IMR-90 (cell line): ENCODE data around the gene JMJD6. TPM values are rescaled to one million over a fixed set of nuclear protein-coding genes. Genes with fewer than 3 reads are reported as not detected.

Experiments
- ATAC-seq: fragments of 200-7000 bp; cut with Tn5 transposase; 2 replicates; pipeline ENCODE4 v1.9.1; 2020; ENCODE audit warnings: low read depth, mild to moderate bottlenecking, moderate library complexity
- BruUV-seq: library from RNA; stranded (reverse); fragments of 400-500 nt; replicated peaks from 2 replicates; lab custom pipeline; 2021; lab: Mats Ljungman, UMichigan
- CTCF ChIA-PET: fragments of 300-600 bp; formaldehyde crosslinking; extraction: SDS; loops from one replicate; lab custom pipeline; 2021; ENCODE audit warnings: antibody characterized with exemption; lab: Yijun Ruan, JAX
- POLR2A ChIA-PET: fragments of 300-600 bp; sonication (Branson Sonifier 250); formaldehyde crosslinking; loops from one replicate; lab custom pipeline; 2022; ENCODE audit warnings: antibody characterized with exemption; ENCODE audit not compliant: unreplicated experiment; lab: Charles Lee
- DNase-seq: peaks from one replicate; pipeline ENCODE4 v3.0.0; 2013
- H2AFZ ChIP-seq: replicated peaks from 2 replicates; pipeline ENCODE3; 2013; ENCODE audit warnings: low read length, mild to moderate bottlenecking; ENCODE audit not compliant: poor library complexity
- H2AK5ac ChIP-seq: 2 replicates; pipeline ENCODE4 v1.6.1; 2013; ENCODE audit warnings: low read depth, low read length, inconsistent platforms
- H2AK9ac ChIP-seq: replicated peaks from 2 replicates; pipeline ENCODE3; 2013; ENCODE audit warnings: mild to moderate bottlenecking, low read depth, low read length, moderate library complexity; ENCODE audit not compliant: poor library complexity
- H2BK120ac ChIP-seq: 2 replicates; pipeline ENCODE4 v1.6.1; 2013; ENCODE audit warnings: low read depth, low read length, inconsistent platforms
- H2BK15ac ChIP-seq: 3 replicates; pipeline ENCODE4 v1.6.1; 2013; ENCODE audit warnings: low read depth, low read length, inconsistent platforms
- H2BK20ac ChIP-seq: 2 replicates; pipeline ENCODE4 v1.6.1; 2013; ENCODE audit warnings: low read depth, mild to moderate bottlenecking, inconsistent platforms, low read length, moderate library complexity
- H2BK5ac ChIP-seq: 2 replicates; pipeline ENCODE4 v1.6.1; 2013; ENCODE audit warnings: mild to moderate bottlenecking, low read depth, low read length, inconsistent platforms; ENCODE audit not compliant: poor library complexity, severe bottlenecking
- H3K14ac ChIP-seq: replicated peaks from 2 replicates; pipeline ENCODE4 v1.6.1; 2013; ENCODE audit warnings: low read depth, low read length, inconsistent platforms
- H3K18ac ChIP-seq: 2 replicates; pipeline ENCODE4 v1.6.1; 2013; ENCODE audit warnings: low read depth, low read length, control low read depth
- H3K23ac ChIP-seq: 2 replicates; pipeline ENCODE4 v1.6.1; 2013; ENCODE audit warnings: low read depth, low read length, inconsistent platforms
- H3K27ac ChIP-seq: 2 replicates; pipeline ENCODE4 v1.5.1; 2013; ENCODE audit warnings: mild to moderate bottlenecking, control low read depth, low read length; ENCODE audit not compliant: insufficient read depth
- H3K27me3 ChIP-seq: 2 replicates; pipeline ENCODE4 v1.6.1; 2013; ENCODE audit warnings: low read length; ENCODE audit not compliant: control insufficient read depth, insufficient read depth
- H3K36me3 ChIP-seq: 2 replicates; pipeline ENCODE4 v1.6.1; 2013; ENCODE audit warnings: low read length, mixed read lengths; ENCODE audit not compliant: control insufficient read depth, insufficient read depth
- H3K4ac ChIP-seq: 2 replicates; pipeline ENCODE4 v1.6.1; 2013; ENCODE audit warnings: low read depth, low read length, inconsistent platforms
- H3K4me1 ChIP-seq: 2 replicates; pipeline ENCODE4 v1.6.1; 2013; ENCODE audit warnings: low read length, mixed read lengths; ENCODE audit not compliant: control insufficient read depth, insufficient read depth
- H3K4me2 ChIP-seq: 2 replicates; pipeline ENCODE4 v1.6.1; 2013; ENCODE audit warnings: low read depth, mild to moderate bottlenecking, control low read depth, low read length, moderate library complexity
- H3K4me3 ChIP-seq: 2 replicates; pipeline ENCODE4 v1.5.1; 2013; ENCODE audit warnings: low read depth, mild to moderate bottlenecking, control low read depth, low read length, moderate library complexity; ENCODE audit not compliant: insufficient read depth
- H3K56ac ChIP-seq: 2 replicates; pipeline ENCODE4 v1.6.1; 2013; ENCODE audit warnings: low read length, inconsistent platforms; ENCODE audit not compliant: insufficient read depth; ENCODE audit errors: extremely low read depth
- H3K79me1 ChIP-seq, 2 experiments: 2 replicates each; pipeline ENCODE4 v1.6.1; 2013; ENCODE audit warnings: low read length in 2 of 2, inconsistent platforms in 1 of 2, low read depth in 1 of 2
- H3K9ac ChIP-seq: 2 replicates; pipeline ENCODE4 v1.6.1; 2013; ENCODE audit warnings: low read depth, low read length, control low read depth
- H3K9me1 ChIP-seq: 2 replicates; pipeline ENCODE4 v1.6.1; 2013; ENCODE audit warnings: low read length, inconsistent platforms; ENCODE audit not compliant: insufficient read depth
- H3K9me3 ChIP-seq: 2 replicates; pipeline ENCODE4 v1.6.1; 2013; ENCODE audit warnings: low read length; ENCODE audit not compliant: control insufficient read depth, insufficient read depth
- H4K20me1 ChIP-seq: 2 replicates; pipeline ENCODE4 v1.6.1; 2013; ENCODE audit warnings: low read length, inconsistent platforms; ENCODE audit not compliant: insufficient read depth
- H4K5ac ChIP-seq: 2 replicates; pipeline ENCODE4 v1.6.1; 2013; ENCODE audit warnings: mild to moderate bottlenecking, low read depth, low read length, control low read depth
- H4K8ac ChIP-seq, 2 experiments: 2 replicates each; pipeline ENCODE4 v1.6.1; 2013; ENCODE audit warnings: low read depth in 2 of 2, low read length in 2 of 2, control low read depth in 1 of 2, inconsistent platforms in 1 of 2
- H4K91ac ChIP-seq: 2 replicates; pipeline ENCODE4 v1.6.1; 2013; ENCODE audit warnings: low read depth, low read length, inconsistent platforms; ENCODE audit not compliant: insufficient read depth
- BHLHE40 ChIP-seq: fragments of 150-350 bp; IDR thresholded peaks from 2 replicates; pipeline ENCODE4 v1.6.1; 2016; ENCODE audit warnings: mild to moderate bottlenecking, low read depth, low read length
- CEBPB ChIP-seq: IDR thresholded peaks from 2 replicates; pipeline ENCODE4 v1.6.1; 2012; ENCODE audit warnings: low read depth, low read length, improper control_type of control experiment
- CHD1 ChIP-seq: IDR thresholded peaks from 2 replicates; pipeline ENCODE4 v1.6.1; 2012; ENCODE audit warnings: low read depth, low read length, improper control_type of control experiment
- CTCF ChIP-seq: conservative IDR thresholded peaks from 2 replicates; pipeline ENCODE4 v1.5.1; 2012; ENCODE audit warnings: mild to moderate bottlenecking, low read depth, low read length, improper control_type of control experiment
- MXI1 ChIP-seq: IDR thresholded peaks from 2 replicates; pipeline ENCODE4 v1.6.1; 2012; ENCODE audit warnings: low read depth, mild to moderate bottlenecking, low read length, moderate library complexity, borderline replicate concordance
- NFE2L2 ChIP-seq: fragments of 150-350 bp; IDR thresholded peaks from 2 replicates; pipeline ENCODE4 v1.6.1; 2016; ENCODE audit warnings: low read depth, mild to moderate bottlenecking, low read length
- POLR2A ChIP-seq: IDR thresholded peaks from 2 replicates; pipeline ENCODE4 v1.6.1; 2012; ENCODE audit warnings: mild to moderate bottlenecking, low read depth, low read length
- RAD21 ChIP-seq: IDR thresholded peaks from 2 replicates; pipeline ENCODE4 v1.6.1; 2012; ENCODE audit warnings: low read length, improper control_type of control experiment
- RCOR1 ChIP-seq: IDR thresholded peaks from 2 replicates; pipeline ENCODE4 v1.6.1; 2012; ENCODE audit warnings: mild to moderate bottlenecking, low read length, improper control_type of control experiment; ENCODE audit not compliant: insufficient replicate concordance
- RFX5 ChIP-seq: IDR thresholded peaks from 2 replicates; pipeline ENCODE4 v1.8.0; 2012; ENCODE audit warnings: low read depth, mild to moderate bottlenecking, low read length, moderate library complexity
- SMC3 ChIP-seq: fragments of 150-350 bp; IDR thresholded peaks from 2 replicates; pipeline ENCODE4 v1.6.1; 2016; ENCODE audit warnings: low read depth, mild to moderate bottlenecking, antibody characterized with exemption, low read length, moderate library complexity
- USF2 ChIP-seq: fragments of 150-350 bp; IDR thresholded peaks from 2 replicates; pipeline ENCODE4 v1.6.1; 2017; ENCODE audit warnings: mild to moderate bottlenecking, antibody characterized with exemption, low read length, low read depth
- WGBS, 2 experiments: methylation state at CpG; one replicate each; pipeline versions ENCODE4 v1.1.5 to v1.1.7; 2013; ENCODE audit warnings: missing lambda C conversion rate in 2 of 2; ENCODE audit not compliant: insufficient read length in 1 of 2; ENCODE audit errors: extremely low coverage in 2 of 2; 5-methylcytosine and 5-hydroxymethylcytosine counted together
- dilution Hi-C: fragments of 300-500 bp; cut with HindIII; formaldehyde crosslinking; loops from one replicate; pipeline ENCODE4 v1.14.3; 2018; ENCODE audit warnings: low sequenced_read_pairs; ENCODE audit not compliant: unreplicated experiment
- in situ Hi-C: fragments of 300-500 bp; cut with MboI; formaldehyde crosslinking; loops from 3 replicates; pipeline ENCODE4 v1.14.3; 2019; ENCODE audit warnings: low sequenced_read_pairs, inconsistent platforms, mixed read lengths
- intact Hi-C: fragments of 100-400 bp; cut with micrococcal nuclease; formaldehyde crosslinking; loops from 2 replicates; pipeline ENCODE4 v1.10.0; 2022
- polyA plus RNA-seq, 3 experiments: library from polyadenylated mRNA; depleted of rRNA; stranded (reverse); fragments of >200 nt; gene quantifications; 2 replicates each; pipeline ENCODE4 v1.2.3, GENCODE V29; 2012; ENCODE audit warnings: low replicate concordance in 1 of 3
- total RNA-seq: library from RNA; depleted of rRNA; stranded (reverse); fragments of >200 nt; gene quantifications from 2 replicates; pipeline ENCODE4 v1.2.3, GENCODE V29; 2012

The JMJD6 gene
- total and polyA plus RNA-seq, 2 of the 4 experiments (the other 2 are of a cell fraction), result 24.4 to 33.7 TPM

GRCh38 chr17:76726231-76726775, at the start of gene JMJD6 (continued):
- TF ChIP-seq CTCF (no peak), RAD21 (no peak), CEBPB (peak; percentile 88), SMC3 (no peak)

- Histone ChIP-seq H3K4me2 (no peak overlapping the region), H3K9ac (no peak overlapping the region), H3K27ac (no peak overlapping the region), H3K36me3 (peaks cover 25% of the 10 kb centered on the region), H3K27me3 (no peaks in the 10 kb centered on the region), H4K91ac (no peak overlapping the region), H3K79me1 (no peaks in the 10 kb centered on the region), H2BK5ac (no peak overlapping the region), H2AK5ac (no peak overlapping the region), H2AK9ac (no peak overlapping the region), H3K56ac (no peak overlapping the region), H3K23ac (no peak overlapping the region), H3K14ac (no peak overlapping the region), H4K8ac (no peak overlapping the region), H3K18ac (no peak overlapping the region), H2BK15ac (no peak overlapping the region), H4K5ac (no peak overlapping the region), H2BK20ac (no peak overlapping the region), H2BK120ac (no peak overlapping the region), H4K20me1 (no peaks in the 10 kb centered on the region), H3K9me1 (no peaks in the 10 kb centered on the region), H3K4me1 (peaks cover 2% of the 10 kb centered on the region), H3K9me3 (no peaks in the 10 kb centered on the region), H3K4ac (no peak overlapping the region), H3K4me3 (no peak overlapping the region), H2AFZ (no peak overlapping the region)
- intact Hi-C loops (no loop called here), in situ Hi-C loops (no loop called here), dilution Hi-C loops (no loop called here)
- DNase-seq, result no peak
- BruUV-seq, result no TSS peak
- 100% methylated on average over 1 of the region's 10 CpGs; no CpG with 5 or more reads in 1 of the 2 experiments for WGBS, 2 experiments
- ChIA-PET CTCF (no interaction called here), POLR2A (no interaction called here)
- no peak for ATAC-seq
- TF ChIP-seq POLR2A, result no peak
- TF ChIP-seq USF2, result no peak
- TF ChIP-seq CTCF, result no peak
- TF ChIP-seq RAD21, result no peak
- TF ChIP-seq CEBPB, result no peak
- no peak for TF ChIP-seq NFE2L2
- no peak for TF ChIP-seq CHD1
- no peak for TF ChIP-seq RCOR1
- no peak for TF ChIP-seq RFX5
- no peak for TF ChIP-seq BHLHE40
- TF ChIP-seq MXI1, result no peak
Measured at GRCh38 chr17:76775021-76775600, 48.7 kb upstream of the JMJD6 start.
